Left renal cortex interstitium (tissue), 4 donors: ENCODE measurements around the gene NT5C3A. TPM values are rescaled to one million over a fixed set of nuclear protein-coding genes. Genes with fewer than 3 reads are reported as not detected.
"Not testable (repeated sequence)": the region's sequence is repeated elsewhere in the genome, so short reads cannot be mapped to it uniquely, and the experiment has no call there.

Experiments
- DNase-seq, 4 donors: peaks; one replicate each; pipeline ENCODE4 v3.0.0-alpha.2; 2013; ENCODE audit warnings: low read depth in 4 of 4, low spot score in 2 of 4, missing footprints in 1 of 4
- polyA plus RNA-seq, 4 donors: library from polyadenylated mRNA; unstranded; fragments of 120-200 nt; gene quantifications; one replicate each; pipeline ENCODE4 v1.2.1, GENCODE V29; 2013; ENCODE audit not compliant: insufficient read length in 4 of 4

Gene NT5C3A
- polyA plus RNA-seq: 10 to 100 TPM; 31.6 to 45.3 (median 35.1) TPM

DNA sequence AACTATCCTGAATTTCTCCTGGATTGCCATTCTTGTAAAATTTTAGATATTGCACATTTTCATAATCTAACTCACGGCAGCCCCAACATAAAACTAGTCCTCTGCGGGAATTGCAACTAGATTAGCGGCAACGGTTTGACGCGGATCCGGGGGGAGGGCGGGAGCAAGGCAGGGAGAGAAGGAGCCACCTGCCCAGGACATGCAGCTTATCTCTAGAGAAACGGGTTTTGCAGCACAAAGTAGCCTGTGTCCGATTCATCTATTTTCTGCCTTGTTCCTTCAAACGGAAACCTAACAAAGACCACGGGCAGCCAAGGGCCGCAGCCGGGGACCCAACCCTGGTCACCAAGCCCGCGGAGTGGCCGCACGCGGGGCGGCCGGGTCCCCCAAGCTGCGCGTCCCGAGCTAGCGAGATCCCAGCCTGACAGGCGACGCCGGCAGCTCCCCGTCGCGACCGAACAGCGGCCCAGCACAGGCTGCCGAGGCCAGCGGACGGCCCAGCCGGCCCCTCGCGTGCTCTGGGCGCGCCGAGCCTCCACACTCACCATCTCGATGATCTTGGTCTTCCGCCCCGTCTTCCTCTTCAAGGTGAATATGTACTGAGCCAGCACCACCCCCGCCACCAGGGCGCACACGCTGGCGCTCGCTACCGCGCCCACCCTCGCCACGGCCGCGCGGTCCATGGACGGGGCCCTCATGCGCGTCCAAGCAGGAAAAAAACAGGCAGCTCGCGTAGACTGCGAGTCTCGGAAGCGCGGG lies at the start of gene NT5C3A:
Gene NT5C3A (minus strand): TSS at position 754 of the 759 bp plus-strand sequence. CDS start 71 bp downstream, at position 683.
- peak in 3 of 4 donors; percentile 34 to 55 (median 40) for DNase-seq

- no peak for DNase-seq
These were observed 49.0 kb upstream of the NT5C3A start for GRCh38 chr7:33111614-33112013.

GRCh38 chr7:33109758-33110238 lies 47.2 kb upstream of the NT5C3A start:
- DNase-seq: no peak

DNA sequence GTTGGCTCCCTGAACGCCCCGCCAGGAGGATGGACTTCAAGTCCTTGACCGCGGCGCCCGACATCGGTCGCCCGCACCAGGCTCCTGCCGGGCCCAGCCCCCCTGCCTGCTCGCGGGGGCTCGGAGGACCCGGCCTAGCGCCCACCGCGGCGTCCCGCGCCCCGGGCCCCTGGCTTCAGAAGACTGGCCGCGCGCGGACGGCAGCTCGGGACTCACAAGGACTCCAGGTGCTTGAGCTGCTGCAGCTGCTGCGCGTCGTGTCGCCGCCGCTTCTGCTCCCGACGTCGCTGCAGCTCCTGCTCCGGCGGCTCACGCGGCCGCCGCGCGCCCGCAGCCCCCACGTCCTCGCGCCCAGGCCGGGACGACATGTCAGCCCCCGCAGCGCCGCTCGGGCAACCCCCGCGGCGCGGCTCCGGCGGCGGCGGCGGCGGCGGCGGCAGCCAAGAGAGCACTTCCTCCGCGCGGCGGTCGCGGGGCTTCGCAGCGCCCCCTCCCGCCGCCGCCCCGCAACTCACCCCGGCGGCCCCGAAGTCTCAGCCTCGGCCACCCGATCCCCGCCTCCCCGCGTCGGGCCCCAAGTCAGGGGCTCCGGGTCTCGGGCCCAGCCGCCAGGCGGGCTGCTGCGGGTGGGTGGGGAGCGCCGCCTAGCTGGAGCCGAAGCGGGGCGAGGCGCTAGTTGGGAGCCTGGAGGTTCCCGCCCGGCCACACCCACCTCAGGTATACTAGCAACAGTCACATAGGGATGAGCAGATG lies 46.6 kb upstream of the NT5C3A start, which contains the start of gene RP9:
Gene RP9 (minus strand): TSS at position 400 of the 753 bp plus-strand sequence. CDS start 32 bp downstream, at position 368.
- peak in 3 of 4 donors; percentile 25 to 71 (median 59) for DNase-seq

DNA sequence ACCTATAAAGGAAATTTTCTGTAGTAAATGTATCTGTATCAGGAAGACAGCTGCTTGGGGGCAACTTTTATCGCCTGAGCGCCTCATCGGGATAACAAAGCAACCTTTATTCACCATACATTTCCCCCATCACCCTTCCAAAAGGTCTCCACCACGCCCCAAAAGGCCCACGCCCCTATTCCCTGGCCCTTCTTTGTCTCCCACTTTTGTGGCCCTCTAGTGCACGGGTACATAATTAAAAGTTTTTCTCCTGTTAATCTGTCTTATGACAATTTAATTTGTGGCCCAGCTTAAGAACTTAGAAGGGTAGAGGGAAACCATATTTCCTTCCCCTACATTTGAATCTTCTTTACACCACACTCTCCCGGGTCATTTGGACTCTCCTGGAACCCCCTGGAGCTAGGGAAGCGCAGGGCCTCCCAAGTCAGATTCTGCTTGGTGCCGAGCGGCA lies 46.0 kb upstream of the NT5C3A start:
- DNase-seq: no peak

GRCh38 chr7:33107136-33108066 lies 44.8 kb upstream of the NT5C3A start:
- DNase-seq: peak in 1 of 4 donors; percentile 49

GRCh38 chr7:33101906-33102305 lies 39.3 kb upstream of the NT5C3A start:
- no peak for DNase-seq

GRCh38 chr7:33100770-33101169 lies 38.2 kb upstream of the NT5C3A start:
- DNase-seq: no peak

DNA sequence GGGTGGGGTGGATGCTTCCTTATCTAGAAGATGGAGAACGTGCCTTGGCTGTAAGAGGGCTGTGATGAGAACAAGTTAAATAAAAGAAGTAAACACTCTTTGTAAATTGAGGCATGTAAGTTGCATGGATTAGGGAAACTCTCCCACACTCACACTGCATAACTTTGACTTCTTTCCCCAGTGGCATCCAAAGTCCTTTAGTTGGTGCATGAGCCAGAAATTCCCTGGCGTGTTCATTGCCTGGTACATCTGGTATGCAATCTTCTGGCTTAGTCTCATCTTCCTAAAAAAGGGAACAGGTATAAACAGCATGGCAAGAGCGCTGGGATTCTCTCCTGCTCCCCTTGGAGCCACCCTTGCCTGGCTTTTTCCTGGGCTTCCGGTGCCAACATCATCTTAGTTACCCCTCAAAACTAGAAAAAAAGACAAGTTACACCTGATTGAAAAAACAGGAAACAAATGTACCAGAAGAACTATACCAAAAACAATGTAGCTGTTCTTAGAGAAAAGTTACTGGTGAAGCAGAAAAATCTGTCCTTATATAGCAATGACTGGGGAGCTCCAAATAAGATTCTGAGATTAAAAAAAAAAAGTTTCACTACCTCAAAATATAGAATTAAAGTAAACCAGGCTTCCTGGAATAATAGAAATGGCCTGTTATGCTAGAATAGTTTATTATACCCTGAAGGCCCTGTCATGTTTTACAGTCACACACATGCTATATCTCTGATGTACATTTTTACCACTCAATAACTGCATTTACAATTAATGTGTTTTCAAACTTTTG lies 36.8 kb upstream of the NT5C3A start:
- DNase-seq: no peak

DNA sequence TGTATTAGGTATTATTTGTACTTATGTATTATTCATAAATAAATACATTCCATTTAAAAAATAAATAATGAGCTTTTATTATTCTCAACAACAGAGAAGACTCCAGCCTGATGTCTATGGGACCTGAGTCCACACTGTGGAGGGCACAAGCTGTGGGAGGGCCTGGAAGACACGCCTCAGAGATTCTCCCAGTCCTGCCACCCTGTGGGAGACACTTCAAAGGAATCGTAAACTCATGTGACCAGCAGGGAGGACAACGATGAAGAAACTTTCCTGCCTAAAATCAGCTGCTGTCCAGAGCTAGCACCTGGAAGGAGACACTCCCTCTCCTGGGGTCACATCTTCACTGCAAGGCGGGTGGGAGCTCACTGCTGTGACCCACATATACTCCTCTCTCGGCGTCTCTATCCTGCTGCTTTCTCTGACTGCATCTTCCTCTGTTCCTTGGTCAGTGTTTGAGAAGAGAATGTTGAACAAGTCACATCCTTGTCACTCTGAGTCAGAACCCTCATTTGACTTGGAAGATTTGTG lies 32.2 kb upstream of the NT5C3A start:
- not testable (repeated sequence) for DNase-seq

DNA sequence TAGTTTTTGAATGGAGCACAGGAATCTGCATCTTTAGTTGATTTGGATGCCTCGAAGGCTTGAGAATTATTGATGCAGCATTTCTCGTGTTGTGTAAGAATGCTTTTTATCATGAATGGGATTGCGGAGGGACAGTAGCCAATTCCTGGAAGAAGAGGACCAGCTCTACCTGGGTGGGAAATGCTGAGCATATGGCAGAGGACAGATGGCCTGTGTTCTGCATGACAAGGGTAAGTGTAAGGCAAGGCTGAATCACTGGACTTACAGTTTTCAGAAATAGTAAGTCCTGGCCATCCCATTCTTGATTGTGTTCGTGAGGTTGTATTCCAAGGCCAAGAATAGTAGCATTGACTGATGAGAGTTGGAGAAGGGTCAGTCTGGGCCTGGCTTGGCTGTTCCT lies 30.7 kb upstream of the NT5C3A start:
- no peak for DNase-seq

GRCh38 chr7:33091641-33092191 lies 29.1 kb upstream of the NT5C3A start:
- DNase-seq: no peak

- no peak for DNase-seq
These were observed 28.5 kb upstream of the NT5C3A start for GRCh38 chr7:33091111-33091531.

GRCh38 chr7:33089142-33089541 lies 26.6 kb upstream of the NT5C3A start:
- no peak for DNase-seq

DNA sequence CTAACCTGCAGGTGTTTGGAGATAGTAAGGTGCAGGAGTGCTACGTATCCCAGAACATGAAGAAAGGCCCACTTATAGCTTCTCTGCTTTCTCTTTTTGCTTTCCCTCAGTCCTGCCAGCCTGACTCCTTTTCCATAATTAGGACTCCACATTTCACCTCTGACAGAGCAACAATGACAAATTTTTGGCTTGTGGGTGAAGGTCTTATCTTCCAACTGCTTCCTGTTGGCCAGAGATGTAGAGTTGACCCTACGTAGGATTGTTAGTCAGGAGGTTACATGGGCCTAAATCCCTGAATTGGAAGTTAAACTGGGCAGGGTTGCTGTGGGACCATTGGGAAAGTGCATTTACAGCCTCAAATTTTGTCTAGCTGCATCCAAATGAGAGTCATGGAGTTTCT lies 25.3 kb upstream of the NT5C3A start:
- DNase-seq: no peak

- DNase-seq: no peak
These were observed 24.8 kb upstream of the NT5C3A start for GRCh38 chr7:33087356-33087755.

DNA sequence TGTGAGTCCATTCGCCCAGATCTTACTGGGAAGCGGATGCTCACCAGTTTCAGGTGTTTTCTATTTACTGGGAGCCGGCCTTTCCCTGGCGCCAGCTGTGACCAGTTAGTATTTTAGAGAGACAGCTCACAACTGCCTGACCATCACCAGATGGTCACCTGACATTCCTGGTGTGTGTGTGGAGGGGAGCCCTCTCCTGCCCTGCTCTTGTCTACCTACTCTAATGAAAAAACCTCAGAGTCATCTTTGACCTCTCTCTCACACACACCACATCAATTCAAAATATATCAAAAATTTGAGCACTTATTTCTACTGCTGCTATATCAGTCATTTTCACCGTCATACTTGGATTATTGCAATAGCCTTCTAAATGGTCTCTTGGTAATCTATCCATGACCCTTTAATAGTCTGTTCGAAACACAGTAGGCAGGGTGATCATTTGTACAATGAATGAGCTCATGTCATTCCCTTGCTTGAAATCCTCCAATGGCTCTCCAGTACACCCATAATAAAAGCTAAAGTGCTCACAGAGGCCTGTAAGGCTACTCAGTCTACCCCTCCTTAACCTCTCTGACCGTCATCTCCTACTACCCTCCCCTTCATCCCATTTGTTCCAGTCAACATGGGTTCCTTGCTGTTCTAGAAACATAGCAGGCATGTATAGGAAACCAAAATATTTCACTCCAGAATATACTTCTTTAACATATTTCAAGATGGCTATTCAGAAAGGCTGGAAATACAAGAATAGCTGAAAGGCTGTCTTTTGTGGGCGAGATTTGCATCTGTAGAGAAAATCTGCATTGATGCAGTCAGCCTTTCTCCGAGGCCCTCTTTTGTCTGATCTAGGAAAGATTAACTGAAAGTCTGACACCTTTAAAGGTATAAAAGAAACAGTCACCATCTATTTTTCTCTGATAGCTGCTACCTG lies 17.5 kb upstream of the NT5C3A start:
- no peak for DNase-seq

DNA sequence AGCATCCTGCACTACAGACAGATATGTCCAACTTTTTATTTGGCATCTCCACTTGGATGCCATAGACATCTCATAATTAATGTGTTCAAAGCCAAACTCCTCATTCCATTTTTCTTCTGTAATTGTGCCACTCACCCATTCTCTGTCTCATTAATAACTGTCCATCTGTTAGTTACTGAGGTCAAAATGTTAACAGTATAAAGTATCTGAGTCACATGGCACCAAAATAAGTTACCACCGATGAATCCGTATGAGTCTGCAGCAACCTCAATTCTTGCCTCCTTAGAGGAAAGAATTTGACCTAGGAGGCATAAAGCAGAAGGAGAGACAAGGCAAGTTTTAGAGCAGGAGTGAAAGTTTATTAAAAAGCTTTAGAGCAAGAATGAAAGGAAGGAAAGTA lies 16.5 kb upstream of the NT5C3A start:
- DNase-seq: no peak
